Measurements from ENCODE around the gene MBD5.

The MBD5 gene

GRCh38 chr2:148306027-148306426, 285.1 kb downstream of the MBD5 start:
- no peaks in the 10 kb centered on the region for H3K27me3 ChIP-seq (replicated peaks)
- no peak overlapping the region for H3K4me3 ChIP-seq (ENCODE audit: low read depth, low read length)
- H3K27ac ChIP-seq: no peak overlapping the region
- no peaks in the 10 kb centered on the region for H3K36me3 ChIP-seq (replicated peaks)
- no peak for TF ChIP-seq CTCF (IDR thresholded peaks at IDR 0.05; ENCODE audit: low read depth, low read length, missing control alignments)
- in situ Hi-C loops (cut with HindIII; ENCODE audit: low pct_ligation_motif_present, low sequenced_read_pairs): no loop called here
- DNase-seq: no peak

DNA sequence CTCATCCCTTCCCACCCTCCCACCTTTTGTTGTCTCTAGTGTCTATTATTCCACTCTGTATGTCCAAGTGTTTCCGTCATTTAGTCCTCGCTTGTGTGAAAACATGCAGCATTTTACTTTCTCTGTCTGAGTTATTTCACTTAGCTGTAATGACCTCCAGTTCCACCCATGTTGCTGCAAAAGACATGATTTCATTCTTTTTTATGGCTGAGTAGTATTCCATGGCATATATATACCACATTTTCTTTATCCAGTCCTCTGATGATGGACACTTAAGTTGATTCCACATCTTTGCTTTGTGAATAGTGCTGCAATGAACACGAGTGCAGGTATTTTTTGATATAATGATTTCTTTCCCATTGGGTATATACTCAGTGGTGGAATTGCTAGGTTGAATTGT, 296.7 kb downstream of the MBD5 start:
- TF ChIP-seq CTCF (IDR thresholded peaks at IDR 0.05; ENCODE audit: low read depth, low read length, missing control alignments): no peak
- no peak for DNase-seq
- Histone ChIP-seq H3K36me3 (replicated peaks) (no peaks in the 10 kb centered on the region), H3K27me3 (replicated peaks) (no peaks in the 10 kb centered on the region), H3K4me3 (ENCODE audit: low read depth, low read length) (no peak overlapping the region), H3K27ac (no peak overlapping the region)
- in situ Hi-C loops (cut with HindIII; ENCODE audit: low pct_ligation_motif_present, low sequenced_read_pairs): no loop called here

- peak overlapping the region; percentile 34 for H3K27ac ChIP-seq
- DNase-seq: peak; percentile 61
Measured at GRCh38 chr2:148338541-148338940, 317.6 kb downstream of the MBD5 start.

GRCh38 chr2:148342086-148342485, 321.2 kb downstream of the MBD5 start:
- Histone ChIP-seq H3K27me3 (replicated peaks) (no peaks in the 10 kb centered on the region), H3K36me3 (replicated peaks) (no peaks in the 10 kb centered on the region), H3K4me3 (ENCODE audit: low read depth, low read length) (no peak overlapping the region), H3K27ac (no peak overlapping the region)
- DNase-seq: no peak
- no peak for TF ChIP-seq CTCF (IDR thresholded peaks at IDR 0.05; ENCODE audit: low read depth, low read length, missing control alignments)
- in situ Hi-C loops (cut with HindIII; ENCODE audit: low pct_ligation_motif_present, low sequenced_read_pairs): no loop called here

More at GRCh38 chr2:148338541-148338940, 317.6 kb downstream of the MBD5 start:
- H3K27me3 ChIP-seq (replicated peaks): no peaks in the 10 kb centered on the region
- no peaks in the 10 kb centered on the region for H3K36me3 ChIP-seq (replicated peaks)
- no peak overlapping the region for H3K4me3 ChIP-seq (ENCODE audit: low read depth, low read length)
- in situ Hi-C loops (cut with HindIII; ENCODE audit: low pct_ligation_motif_present, low sequenced_read_pairs): no loop called here
- no peak for TF ChIP-seq CTCF (IDR thresholded peaks at IDR 0.05; ENCODE audit: low read depth, low read length, missing control alignments)

DNA sequence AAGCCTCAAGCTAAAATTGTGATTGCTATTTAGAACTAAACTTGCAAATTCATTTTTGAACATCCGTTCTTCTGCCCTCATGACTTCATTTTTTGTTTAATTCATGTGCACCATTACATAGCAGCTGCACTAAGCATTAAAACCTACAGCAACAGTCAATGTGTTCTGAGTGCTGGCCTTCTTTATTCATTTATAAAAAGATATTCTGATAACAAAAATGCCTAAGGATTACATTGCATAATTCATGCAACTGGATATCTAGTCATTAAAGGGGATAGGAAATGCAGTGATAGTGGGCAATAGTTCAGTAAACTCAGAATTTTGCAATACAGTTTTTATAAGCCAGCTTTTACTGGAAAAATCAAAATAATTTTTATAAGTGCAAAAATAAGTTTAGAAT, 329.3 kb downstream of the MBD5 start:
- no peaks in the 10 kb centered on the region for H3K27me3 ChIP-seq (replicated peaks)
- no peak overlapping the region for H3K4me3 ChIP-seq (ENCODE audit: low read depth, low read length)
- no peaks in the 10 kb centered on the region for H3K36me3 ChIP-seq (replicated peaks)
- DNase-seq: no peak
- in situ Hi-C loops (cut with HindIII; ENCODE audit: low pct_ligation_motif_present, low sequenced_read_pairs): no loop called here
- H3K27ac ChIP-seq: no peak overlapping the region
- no peak for TF ChIP-seq CTCF (IDR thresholded peaks at IDR 0.05; ENCODE audit: low read depth, low read length, missing control alignments)

- H3K36me3 ChIP-seq (replicated peaks): no peaks in the 10 kb centered on the region
- H3K27ac ChIP-seq: no peak overlapping the region
- TF ChIP-seq CTCF (IDR thresholded peaks at IDR 0.05; ENCODE audit: low read depth, low read length, missing control alignments): no peak
- H3K4me3 ChIP-seq (ENCODE audit: low read depth, low read length): no peak overlapping the region
- no peaks in the 10 kb centered on the region for H3K27me3 ChIP-seq (replicated peaks)
- in situ Hi-C loops (cut with HindIII; ENCODE audit: low pct_ligation_motif_present, low sequenced_read_pairs): no loop called here
- DNase-seq: no peak
Measured at GRCh38 chr2:148351437-148352143, 330.7 kb downstream of the MBD5 start.
